ENCODE results near the gene PIN1. TPM values are rescaled to one million over a fixed set of nuclear protein-coding genes. Genes with fewer than 3 reads are reported as not detected.

The PIN1 gene
- total RNA-seq, 1 donor from 2014 or later: 57.0 TPM

DNA sequence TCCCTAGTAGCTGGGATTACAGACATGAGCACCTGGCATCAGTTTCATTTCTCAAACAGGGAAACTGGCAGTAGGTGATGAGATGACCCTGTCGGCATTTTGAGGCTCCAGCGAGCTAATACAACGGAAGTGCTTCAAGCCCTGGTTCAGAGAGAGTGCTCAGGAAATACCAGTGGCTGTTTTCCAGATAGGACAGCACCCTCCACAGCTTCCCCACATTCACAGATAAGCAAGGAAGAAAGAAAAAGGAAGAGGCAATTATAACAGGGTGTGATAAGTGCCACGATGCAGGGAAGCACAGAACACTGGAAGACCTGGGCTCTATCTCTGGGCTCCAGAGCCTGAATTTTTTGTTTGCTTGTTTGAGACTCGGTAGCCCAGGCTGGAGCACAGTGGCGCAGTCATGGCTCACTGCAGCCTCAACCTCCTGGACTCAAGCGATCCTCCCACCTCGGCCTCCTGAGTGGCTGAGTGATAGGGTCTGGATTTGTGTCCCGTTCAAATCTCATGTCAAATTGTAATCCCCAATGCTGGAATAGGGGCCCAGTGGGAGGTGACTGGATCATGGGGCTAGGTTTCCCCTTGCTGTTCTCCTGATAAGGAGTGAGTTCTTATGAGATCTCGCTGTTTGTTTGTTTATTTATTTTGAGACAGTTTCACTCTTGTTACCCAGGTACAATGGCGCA is 43.5 kb downstream of the PIN1 start:
- intact Hi-C loops (cut with DNase I): no loop called here
- no peaks in the 10 kb centered on the region for H3K4me1 ChIP-seq
- ATAC-seq (no peak), DNase-seq (no peak)
- no peak overlapping the region for H3K4me3 ChIP-seq
- no peaks in the 10 kb centered on the region for H3K36me3 ChIP-seq
- H3K9me3 ChIP-seq: no peaks in the 10 kb centered on the region
- H3K27me3 ChIP-seq (ENCODE audit: low read depth): no peaks in the 10 kb centered on the region
- TF ChIP-seq, protein P1, sequence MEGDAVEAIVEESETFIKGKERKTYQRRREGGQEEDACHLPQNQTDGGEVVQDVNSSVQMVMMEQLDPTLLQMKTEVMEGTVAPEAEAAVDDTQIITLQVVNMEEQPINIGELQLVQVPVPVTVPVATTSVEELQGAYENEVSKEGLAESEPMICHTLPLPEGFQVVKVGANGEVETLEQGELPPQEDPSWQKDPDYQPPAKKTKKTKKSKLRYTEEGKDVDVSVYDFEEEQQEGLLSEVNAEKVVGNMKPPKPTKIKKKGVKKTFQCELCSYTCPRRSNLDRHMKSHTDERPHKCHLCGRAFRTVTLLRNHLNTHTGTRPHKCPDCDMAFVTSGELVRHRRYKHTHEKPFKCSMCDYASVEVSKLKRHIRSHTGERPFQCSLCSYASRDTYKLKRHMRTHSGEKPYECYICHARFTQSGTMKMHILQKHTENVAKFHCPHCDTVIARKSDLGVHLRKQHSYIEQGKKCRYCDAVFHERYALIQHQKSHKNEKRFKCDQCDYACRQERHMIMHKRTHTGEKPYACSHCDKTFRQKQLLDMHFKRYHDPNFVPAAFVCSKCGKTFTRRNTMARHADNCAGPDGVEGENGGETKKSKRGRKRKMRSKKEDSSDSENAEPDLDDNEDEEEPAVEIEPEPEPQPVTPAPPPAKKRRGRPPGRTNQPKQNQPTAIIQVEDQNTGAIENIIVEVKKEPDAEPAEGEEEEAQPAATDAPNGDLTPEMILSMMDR (IDR thresholded peaks at IDR 0.05): no peak
- H3K27ac ChIP-seq: no peak overlapping the region

DNA sequence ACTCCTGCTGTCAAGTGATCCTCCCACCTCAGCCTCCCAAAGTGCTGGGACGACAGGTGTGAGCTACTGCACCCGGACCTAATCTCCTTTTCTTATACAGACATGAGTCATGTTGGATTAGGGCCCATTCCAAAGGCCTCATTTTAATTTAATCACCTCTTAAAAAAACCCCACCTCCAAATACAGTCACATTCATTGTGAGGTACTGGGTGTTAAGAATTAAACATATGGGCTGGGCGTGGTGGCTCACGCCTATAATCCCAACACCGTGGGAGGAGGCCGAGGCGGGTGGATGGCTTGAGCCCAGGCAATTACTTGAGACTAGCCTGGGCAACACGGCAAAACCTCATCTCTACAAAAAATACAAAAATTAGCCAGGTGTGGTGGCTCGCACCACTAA is 46.6 kb downstream of the PIN1 start:
- DNase-seq: no peak
- Histone ChIP-seq H3K4me3 (no peak overlapping the region), H3K27ac (no peak overlapping the region), H3K9me3 (no peaks in the 10 kb centered on the region), H3K4me1 (no peaks in the 10 kb centered on the region), H3K27me3 (ENCODE audit: low read depth) (no peaks in the 10 kb centered on the region), H3K36me3 (no peaks in the 10 kb centered on the region)
- no peak for ATAC-seq
- intact Hi-C loops (cut with DNase I): no loop called here
- TF ChIP-seq, protein P1 (IDR thresholded peaks at IDR 0.05): no peak

- ATAC-seq (no peak), DNase-seq (no peak)
- H3K4me3 ChIP-seq: no peak overlapping the region
- intact Hi-C loops (cut with DNase I): no loop called here
- TF ChIP-seq, protein P1 (IDR thresholded peaks at IDR 0.05): no peak
- H3K27ac ChIP-seq: no peak overlapping the region
- H3K36me3 ChIP-seq: no peaks in the 10 kb centered on the region
- H3K27me3 ChIP-seq (ENCODE audit: low read depth): no peaks in the 10 kb centered on the region
- no peaks in the 10 kb centered on the region for H3K4me1 ChIP-seq
- no peaks in the 10 kb centered on the region for H3K9me3 ChIP-seq
Measured at GRCh38 chr19:9883231-9883758, 48.2 kb downstream of the PIN1 start.

DNA sequence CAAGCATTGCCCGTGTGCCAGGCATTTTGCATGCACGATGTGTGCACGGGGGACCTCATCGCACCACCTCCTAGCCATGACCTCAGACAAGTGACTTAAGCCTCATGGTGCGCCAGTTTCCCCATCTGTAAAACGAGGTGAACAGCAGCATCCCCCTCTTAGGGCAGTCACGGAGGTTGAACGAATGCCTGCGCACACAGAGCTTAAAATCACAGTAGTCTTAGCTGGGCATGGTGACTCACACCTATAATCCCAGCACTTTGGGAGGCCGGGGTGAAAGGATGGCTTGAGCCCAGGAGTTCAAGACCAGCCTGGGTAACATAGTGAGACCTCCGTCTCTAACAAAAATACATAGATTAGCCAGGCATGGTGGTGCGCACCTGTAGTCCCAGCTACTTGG is 48.6 kb downstream of the PIN1 start:
- no peak overlapping the region for H3K27ac ChIP-seq
- no peaks in the 10 kb centered on the region for H3K27me3 ChIP-seq (ENCODE audit: low read depth)
- TF ChIP-seq, protein P1 (IDR thresholded peaks at IDR 0.05): no peak
- DNase-seq: no peak
- intact Hi-C loops (cut with DNase I): no loop called here
- no peak overlapping the region for H3K4me3 ChIP-seq
- no peak for ATAC-seq
- no peaks in the 10 kb centered on the region for H3K36me3 ChIP-seq
- H3K9me3 ChIP-seq: no peaks in the 10 kb centered on the region
- no peaks in the 10 kb centered on the region for H3K4me1 ChIP-seq

DNA sequence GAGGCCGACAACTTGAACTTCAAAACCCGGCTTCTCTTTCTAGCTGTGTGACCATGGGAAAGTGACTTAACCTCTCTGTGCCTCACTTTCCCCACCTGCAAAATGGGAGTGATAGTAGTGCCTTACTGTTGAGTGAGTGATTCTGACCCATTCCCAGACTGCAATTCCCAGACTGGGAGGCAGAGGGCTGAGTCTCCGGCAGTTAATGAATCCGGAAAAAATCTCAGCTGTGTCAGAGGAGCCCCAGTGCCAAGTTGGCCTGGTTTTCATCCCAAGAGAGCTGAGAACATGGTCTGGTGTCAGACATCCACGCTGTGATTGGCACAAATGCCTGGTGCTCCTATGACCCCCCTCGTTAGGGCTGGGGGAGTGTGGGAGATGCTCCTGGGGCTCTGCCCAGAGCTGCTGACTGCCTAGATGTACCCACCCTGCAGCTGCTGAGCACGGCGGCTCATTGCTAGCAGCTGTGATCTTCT is 50.0 kb downstream of the PIN1 start:
- no peaks in the 10 kb centered on the region for H3K36me3 ChIP-seq
- no peak overlapping the region for H3K27ac ChIP-seq
- TF ChIP-seq, protein P1 (IDR thresholded peaks at IDR 0.05): peak; percentile 20
- DNase-seq (no peak), ATAC-seq (peak in 1 of 2 donors; percentile 47)
- intact Hi-C loops (cut with DNase I): no loop called here
- no peaks in the 10 kb centered on the region for H3K27me3 ChIP-seq (ENCODE audit: low read depth)
- H3K4me1 ChIP-seq: no peaks in the 10 kb centered on the region
- H3K4me3 ChIP-seq: no peak overlapping the region
- H3K9me3 ChIP-seq: no peaks in the 10 kb centered on the region
